Measurements from ENCODE around the gene ZC3H11A.
A peak's percentile ranks its signal among the peaks of the same experiment; 100 is the strongest.
"Not testable (repeated sequence)": the region's sequence is repeated elsewhere in the genome, so short reads cannot be mapped to it uniquely, and the experiment has no call there.

Gene ZC3H11A

GRCh38 chr1:203769505-203770343 lies 25.7 kb upstream of the ZC3H11A start:
- Mint-ChIP-seq H3K9me3 (ENCODE audit: low read depth) (no peaks in the 10 kb centered on the region), H3K4me1 (ENCODE audit: low read depth) (peaks cover 38% of the 10 kb centered on the region), H3K27ac (peak overlapping the region; percentile 73), H3K4me3 (peak overlapping the region; percentile 46), H3K27me3 (no peaks in the 10 kb centered on the region), H3K36me3 (peaks cover 12% of the 10 kb centered on the region)

- H3K27ac Mint-ChIP-seq, result peak overlapping the region; percentile 66
- no peaks in the 10 kb centered on the region for H3K27me3 Mint-ChIP-seq
- no peak overlapping the region for H3K4me3 Mint-ChIP-seq
- no peaks in the 10 kb centered on the region for H3K9me3 Mint-ChIP-seq (ENCODE audit: low read depth)
- H3K4me1 Mint-ChIP-seq (ENCODE audit: low read depth), result peaks cover 30% of the 10 kb centered on the region
- H3K36me3 Mint-ChIP-seq, result peaks cover 10% of the 10 kb centered on the region
These were observed 23.5 kb upstream of the ZC3H11A start for GRCh38 chr1:203771901-203772301.

GRCh38 chr1:203772836-203773235 lies 22.6 kb upstream of the ZC3H11A start:
- H3K4me3 Mint-ChIP-seq, result no peak overlapping the region
- no peaks in the 10 kb centered on the region for H3K9me3 Mint-ChIP-seq (ENCODE audit: low read depth)
- peaks cover 33% of the 10 kb centered on the region for H3K4me1 Mint-ChIP-seq (ENCODE audit: low read depth)
- H3K27ac Mint-ChIP-seq, result peak overlapping the region; percentile 46
- peaks cover 10% of the 10 kb centered on the region for H3K36me3 Mint-ChIP-seq
- H3K27me3 Mint-ChIP-seq, result no peaks in the 10 kb centered on the region

- Mint-ChIP-seq H3K27ac (peak overlapping the region; percentile 58), H3K4me3 (no peak overlapping the region), H3K4me1 (ENCODE audit: low read depth) (peaks cover 14% of the 10 kb centered on the region), H3K36me3 (no peaks in the 10 kb centered on the region), H3K9me3 (ENCODE audit: low read depth) (no peaks in the 10 kb centered on the region), H3K27me3 (no peaks in the 10 kb centered on the region)
These were observed 18.8 kb upstream of the ZC3H11A start for GRCh38 chr1:203776636-203777035.

DNA sequence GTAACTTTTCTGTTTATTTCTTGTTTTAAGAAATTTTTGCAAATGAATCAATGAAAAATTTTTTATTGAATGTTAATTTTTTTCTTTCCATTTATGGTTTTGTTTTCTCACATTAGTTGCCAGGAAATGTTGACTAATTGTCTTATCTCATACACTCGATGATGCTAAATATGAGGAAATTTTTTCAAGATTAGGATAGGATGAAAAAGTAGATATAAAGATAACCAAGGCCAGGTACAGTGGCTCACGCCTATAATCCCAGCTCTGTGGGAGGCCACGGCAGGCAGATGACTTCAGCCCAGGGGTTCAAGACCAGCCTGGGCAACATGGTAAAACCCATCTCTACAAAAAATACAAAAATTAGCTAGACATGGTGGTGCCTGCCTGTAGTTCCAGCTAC lies 17.8 kb upstream of the ZC3H11A start:
- H3K27ac Mint-ChIP-seq, result peak overlapping the region; percentile 54
- no peaks in the 10 kb centered on the region for H3K36me3 Mint-ChIP-seq
- H3K27me3 Mint-ChIP-seq, result no peaks in the 10 kb centered on the region
- no peak overlapping the region for H3K4me3 Mint-ChIP-seq
- H3K4me1 Mint-ChIP-seq (ENCODE audit: low read depth), result peaks cover 14% of the 10 kb centered on the region
- no peaks in the 10 kb centered on the region for H3K9me3 Mint-ChIP-seq (ENCODE audit: low read depth)

DNA sequence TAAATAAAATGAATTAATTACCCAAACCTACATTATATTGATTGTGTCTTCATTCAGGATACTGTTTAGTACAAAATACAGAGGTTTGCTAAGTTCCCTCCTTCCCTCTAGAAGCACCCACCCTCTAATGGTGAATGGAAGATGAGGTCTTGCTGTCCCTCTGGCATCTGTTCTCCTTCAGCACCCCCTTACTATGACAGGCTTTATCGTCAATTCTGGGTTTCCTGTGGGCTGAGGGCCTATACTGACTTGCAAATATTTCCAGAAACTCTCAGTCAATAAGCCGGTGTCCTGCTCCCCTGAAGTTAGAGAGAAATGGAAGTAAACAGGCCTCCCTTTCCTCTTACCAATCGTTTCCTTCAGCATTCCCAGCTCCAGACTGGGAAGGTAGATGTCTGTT lies 17.3 kb upstream of the ZC3H11A start:
- H3K9me3 Mint-ChIP-seq (ENCODE audit: low read depth), result no peaks in the 10 kb centered on the region
- peaks cover 14% of the 10 kb centered on the region for H3K4me1 Mint-ChIP-seq (ENCODE audit: low read depth)
- H3K4me3 Mint-ChIP-seq, result no peak overlapping the region
- H3K36me3 Mint-ChIP-seq, result no peaks in the 10 kb centered on the region
- no peaks in the 10 kb centered on the region for H3K27me3 Mint-ChIP-seq
- peak overlapping the region; percentile 54 for H3K27ac Mint-ChIP-seq

GRCh38 chr1:203778789-203779188 lies 16.6 kb upstream of the ZC3H11A start:
- H3K27ac Mint-ChIP-seq, result no peak overlapping the region

GRCh38 chr1:203781962-203782361 lies 13.5 kb upstream of the ZC3H11A start:
- no peak overlapping the region for H3K27ac Mint-ChIP-seq
- H3K36me3 Mint-ChIP-seq, result no peaks in the 10 kb centered on the region
- H3K4me3 Mint-ChIP-seq, result no peak overlapping the region
- peaks cover 9% of the 10 kb centered on the region for H3K4me1 Mint-ChIP-seq (ENCODE audit: low read depth)
- H3K9me3 Mint-ChIP-seq (ENCODE audit: low read depth), result no peaks in the 10 kb centered on the region
- no peaks in the 10 kb centered on the region for H3K27me3 Mint-ChIP-seq

More at GRCh38 chr1:203778789-203779188, 16.6 kb upstream of the ZC3H11A start:
- H3K4me1 Mint-ChIP-seq (ENCODE audit: low read depth), result peaks cover 14% of the 10 kb centered on the region
- no peaks in the 10 kb centered on the region for H3K27me3 Mint-ChIP-seq
- no peaks in the 10 kb centered on the region for H3K36me3 Mint-ChIP-seq
- no peak overlapping the region for H3K4me3 Mint-ChIP-seq
- no peaks in the 10 kb centered on the region for H3K9me3 Mint-ChIP-seq (ENCODE audit: low read depth)

- Mint-ChIP-seq H3K36me3 (no peaks in the 10 kb centered on the region), H3K9me3 (ENCODE audit: low read depth) (no peaks in the 10 kb centered on the region), H3K4me3 (no peak overlapping the region), H3K27ac (no peak overlapping the region), H3K27me3 (no peaks in the 10 kb centered on the region), H3K4me1 (ENCODE audit: low read depth) (peaks cover 6% of the 10 kb centered on the region)
These were observed 5.5 kb upstream of the ZC3H11A start for GRCh38 chr1:203789966-203790365.

DNA sequence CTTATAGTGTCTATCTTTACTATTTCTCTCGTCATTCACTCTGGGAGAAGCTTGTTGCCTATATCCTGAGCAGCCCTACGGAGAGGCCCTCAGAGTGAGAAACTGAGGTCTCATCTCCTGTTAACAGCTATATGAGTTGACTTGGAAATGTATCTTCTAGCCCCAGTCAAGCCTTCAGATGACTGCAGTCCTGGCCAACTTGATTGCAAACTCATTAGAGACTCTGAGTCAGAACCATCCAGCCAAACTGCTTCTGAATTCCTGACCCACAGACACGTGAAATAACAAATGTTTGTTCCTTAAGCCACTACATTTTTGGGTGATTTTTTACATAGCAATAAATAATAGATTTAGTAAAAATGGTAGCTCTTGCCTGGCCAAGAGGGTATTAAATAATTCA lies 3.9 kb upstream of the ZC3H11A start:
- Mint-ChIP-seq H3K9me3 (ENCODE audit: low read depth) (no peaks in the 10 kb centered on the region), H3K36me3 (no peaks in the 10 kb centered on the region), H3K27me3 (no peaks in the 10 kb centered on the region), H3K27ac (no peak overlapping the region), H3K4me3 (no peak overlapping the region), H3K4me1 (ENCODE audit: low read depth) (peaks cover 15% of the 10 kb centered on the region)

- no peaks in the 10 kb centered on the region for H3K9me3 Mint-ChIP-seq (ENCODE audit: low read depth)
- no peaks in the 10 kb centered on the region for H3K27me3 Mint-ChIP-seq
These were observed 2.9 kb upstream of the ZC3H11A start for GRCh38 chr1:203792486-203792885.

DNA sequence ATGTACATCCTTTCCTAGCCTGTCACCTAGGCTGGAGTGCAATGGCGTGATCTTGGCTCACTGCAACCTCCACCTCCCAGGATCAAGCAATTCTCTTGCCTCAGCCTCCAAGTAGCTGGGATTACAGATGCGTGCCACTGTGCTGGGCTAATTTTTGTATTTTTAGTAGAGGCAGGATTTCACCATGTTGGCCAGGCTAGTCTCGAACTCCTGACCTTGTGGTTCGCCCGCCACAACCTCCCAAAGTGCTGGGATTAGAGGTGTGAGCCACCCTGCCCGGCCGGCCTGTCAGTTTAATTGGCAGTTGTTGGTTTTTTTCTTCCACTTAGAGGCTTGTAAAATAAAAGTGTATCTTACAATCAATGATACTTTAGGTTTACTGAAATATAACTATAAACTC lies 1.9 kb upstream of the ZC3H11A start:
- not testable (repeated sequence) for H3K4me3 Mint-ChIP-seq; H3K27me3 Mint-ChIP-seq; H3K9me3 Mint-ChIP-seq (ENCODE audit: low read depth); H3K27ac Mint-ChIP-seq
- H3K4me1 Mint-ChIP-seq (ENCODE audit: low read depth), result peaks cover 35% of the 10 kb centered on the region
- H3K36me3 Mint-ChIP-seq, result peaks cover 13% of the 10 kb centered on the region

More at GRCh38 chr1:203792486-203792885, 2.9 kb upstream of the ZC3H11A start:
- H3K27ac Mint-ChIP-seq, result no peak overlapping the region
- H3K4me1 Mint-ChIP-seq (ENCODE audit: low read depth), result peaks cover 24% of the 10 kb centered on the region
- H3K4me3 Mint-ChIP-seq, result no peak overlapping the region
- H3K36me3 Mint-ChIP-seq, result peaks cover 7% of the 10 kb centered on the region

GRCh38 chr1:203794764-203795440 lies 521 bp upstream of the ZC3H11A start:
- H3K36me3 Mint-ChIP-seq, result peaks cover 19% of the 10 kb centered on the region
- H3K27me3 Mint-ChIP-seq, result no peaks in the 10 kb centered on the region
- H3K27ac Mint-ChIP-seq, result peak overlapping the region; percentile 97
- no peaks in the 10 kb centered on the region for H3K9me3 Mint-ChIP-seq (ENCODE audit: low read depth)
- H3K4me3 Mint-ChIP-seq, result peak overlapping the region; percentile 98
- H3K4me1 Mint-ChIP-seq (ENCODE audit: low read depth), result peaks cover 48% of the 10 kb centered on the region

DNA sequence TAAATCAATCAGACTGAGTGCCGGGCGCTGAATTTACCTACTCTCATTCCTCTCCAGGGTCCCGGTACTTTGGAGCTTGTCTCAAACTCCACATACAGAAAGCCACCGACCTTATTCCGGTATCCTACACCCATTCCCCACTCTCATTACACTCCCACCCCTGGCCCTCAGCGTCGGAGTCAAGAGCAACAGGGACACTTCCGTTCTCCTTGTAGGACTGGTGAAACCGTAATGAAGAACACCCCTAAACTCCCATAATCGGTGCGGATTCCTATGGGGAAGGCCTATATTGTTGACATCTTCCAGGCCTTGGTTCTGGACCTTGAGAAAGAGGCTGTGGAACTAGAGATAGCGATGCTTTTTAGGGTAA lies 798 bp downstream of the ZC3H11A start:
- Mint-ChIP-seq H3K9me3 (ENCODE audit: low read depth) (no peaks in the 10 kb centered on the region), H3K27ac (peak overlapping the region; percentile 97), H3K4me3 (peak overlapping the region; percentile 98), H3K27me3 (no peaks in the 10 kb centered on the region), H3K4me1 (ENCODE audit: low read depth) (peaks cover 59% of the 10 kb centered on the region), H3K36me3 (peaks cover 21% of the 10 kb centered on the region)

DNA sequence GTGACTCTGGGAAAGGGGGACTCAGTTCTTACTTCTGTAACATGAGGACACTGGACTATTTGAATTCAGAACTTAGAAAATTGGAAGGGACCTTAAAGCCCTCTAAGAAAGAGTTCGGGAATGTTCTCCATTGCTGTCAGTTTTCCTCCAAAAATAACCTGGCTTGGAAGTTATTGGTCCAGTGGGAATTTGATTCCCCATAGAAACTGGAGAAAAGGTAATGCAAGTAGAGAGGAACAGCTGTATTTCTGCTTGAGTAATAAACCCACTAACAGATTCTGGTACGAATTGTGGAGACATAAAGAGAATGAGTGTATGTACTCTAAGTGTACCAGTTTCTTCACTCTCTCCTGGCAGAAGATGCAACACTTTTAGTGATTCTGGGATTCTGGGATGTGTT lies 1.8 kb downstream of the ZC3H11A start:
- Mint-ChIP-seq H3K4me1 (ENCODE audit: low read depth) (peaks cover 67% of the 10 kb centered on the region), H3K4me3 (peak overlapping the region; percentile 98), H3K9me3 (ENCODE audit: low read depth) (no peaks in the 10 kb centered on the region), H3K27me3 (no peaks in the 10 kb centered on the region), H3K27ac (peak overlapping the region; percentile 34), H3K36me3 (peaks cover 23% of the 10 kb centered on the region)
